Measurements from ENCODE around the gene TNNT2. TPM values are rescaled to one million over a fixed set of nuclear protein-coding genes. Genes with fewer than 3 reads are reported as not detected.

Gene TNNT2
- total and polyA plus RNA-seq, 2 of the 8 experiments (the other 6 are each of a cell fraction or from before 2014, with no cell fraction given) = 3.1 to 21.0 TPM

DNA sequence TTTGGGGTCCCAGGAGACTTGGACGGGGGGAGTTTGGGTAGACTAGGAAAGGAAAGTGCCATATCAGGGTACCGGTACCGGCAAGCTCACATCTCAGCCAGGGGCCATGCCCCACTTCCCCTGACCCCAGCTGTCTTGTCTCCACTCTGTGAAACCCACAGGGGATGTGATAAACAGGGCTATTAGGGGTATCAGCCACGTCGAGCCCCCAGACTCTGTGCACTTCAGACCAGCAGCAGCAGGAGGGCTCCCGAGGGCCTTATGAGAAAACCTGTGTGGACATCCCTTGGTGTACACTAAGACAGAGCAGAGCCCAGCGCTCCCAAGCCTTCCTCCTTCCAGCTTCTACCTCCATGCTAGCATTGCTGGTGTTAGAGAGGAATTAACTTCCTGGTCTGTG, 46.3 kb downstream of the TNNT2 start (continued):
- TF ChIP-seq, protein P1, sequence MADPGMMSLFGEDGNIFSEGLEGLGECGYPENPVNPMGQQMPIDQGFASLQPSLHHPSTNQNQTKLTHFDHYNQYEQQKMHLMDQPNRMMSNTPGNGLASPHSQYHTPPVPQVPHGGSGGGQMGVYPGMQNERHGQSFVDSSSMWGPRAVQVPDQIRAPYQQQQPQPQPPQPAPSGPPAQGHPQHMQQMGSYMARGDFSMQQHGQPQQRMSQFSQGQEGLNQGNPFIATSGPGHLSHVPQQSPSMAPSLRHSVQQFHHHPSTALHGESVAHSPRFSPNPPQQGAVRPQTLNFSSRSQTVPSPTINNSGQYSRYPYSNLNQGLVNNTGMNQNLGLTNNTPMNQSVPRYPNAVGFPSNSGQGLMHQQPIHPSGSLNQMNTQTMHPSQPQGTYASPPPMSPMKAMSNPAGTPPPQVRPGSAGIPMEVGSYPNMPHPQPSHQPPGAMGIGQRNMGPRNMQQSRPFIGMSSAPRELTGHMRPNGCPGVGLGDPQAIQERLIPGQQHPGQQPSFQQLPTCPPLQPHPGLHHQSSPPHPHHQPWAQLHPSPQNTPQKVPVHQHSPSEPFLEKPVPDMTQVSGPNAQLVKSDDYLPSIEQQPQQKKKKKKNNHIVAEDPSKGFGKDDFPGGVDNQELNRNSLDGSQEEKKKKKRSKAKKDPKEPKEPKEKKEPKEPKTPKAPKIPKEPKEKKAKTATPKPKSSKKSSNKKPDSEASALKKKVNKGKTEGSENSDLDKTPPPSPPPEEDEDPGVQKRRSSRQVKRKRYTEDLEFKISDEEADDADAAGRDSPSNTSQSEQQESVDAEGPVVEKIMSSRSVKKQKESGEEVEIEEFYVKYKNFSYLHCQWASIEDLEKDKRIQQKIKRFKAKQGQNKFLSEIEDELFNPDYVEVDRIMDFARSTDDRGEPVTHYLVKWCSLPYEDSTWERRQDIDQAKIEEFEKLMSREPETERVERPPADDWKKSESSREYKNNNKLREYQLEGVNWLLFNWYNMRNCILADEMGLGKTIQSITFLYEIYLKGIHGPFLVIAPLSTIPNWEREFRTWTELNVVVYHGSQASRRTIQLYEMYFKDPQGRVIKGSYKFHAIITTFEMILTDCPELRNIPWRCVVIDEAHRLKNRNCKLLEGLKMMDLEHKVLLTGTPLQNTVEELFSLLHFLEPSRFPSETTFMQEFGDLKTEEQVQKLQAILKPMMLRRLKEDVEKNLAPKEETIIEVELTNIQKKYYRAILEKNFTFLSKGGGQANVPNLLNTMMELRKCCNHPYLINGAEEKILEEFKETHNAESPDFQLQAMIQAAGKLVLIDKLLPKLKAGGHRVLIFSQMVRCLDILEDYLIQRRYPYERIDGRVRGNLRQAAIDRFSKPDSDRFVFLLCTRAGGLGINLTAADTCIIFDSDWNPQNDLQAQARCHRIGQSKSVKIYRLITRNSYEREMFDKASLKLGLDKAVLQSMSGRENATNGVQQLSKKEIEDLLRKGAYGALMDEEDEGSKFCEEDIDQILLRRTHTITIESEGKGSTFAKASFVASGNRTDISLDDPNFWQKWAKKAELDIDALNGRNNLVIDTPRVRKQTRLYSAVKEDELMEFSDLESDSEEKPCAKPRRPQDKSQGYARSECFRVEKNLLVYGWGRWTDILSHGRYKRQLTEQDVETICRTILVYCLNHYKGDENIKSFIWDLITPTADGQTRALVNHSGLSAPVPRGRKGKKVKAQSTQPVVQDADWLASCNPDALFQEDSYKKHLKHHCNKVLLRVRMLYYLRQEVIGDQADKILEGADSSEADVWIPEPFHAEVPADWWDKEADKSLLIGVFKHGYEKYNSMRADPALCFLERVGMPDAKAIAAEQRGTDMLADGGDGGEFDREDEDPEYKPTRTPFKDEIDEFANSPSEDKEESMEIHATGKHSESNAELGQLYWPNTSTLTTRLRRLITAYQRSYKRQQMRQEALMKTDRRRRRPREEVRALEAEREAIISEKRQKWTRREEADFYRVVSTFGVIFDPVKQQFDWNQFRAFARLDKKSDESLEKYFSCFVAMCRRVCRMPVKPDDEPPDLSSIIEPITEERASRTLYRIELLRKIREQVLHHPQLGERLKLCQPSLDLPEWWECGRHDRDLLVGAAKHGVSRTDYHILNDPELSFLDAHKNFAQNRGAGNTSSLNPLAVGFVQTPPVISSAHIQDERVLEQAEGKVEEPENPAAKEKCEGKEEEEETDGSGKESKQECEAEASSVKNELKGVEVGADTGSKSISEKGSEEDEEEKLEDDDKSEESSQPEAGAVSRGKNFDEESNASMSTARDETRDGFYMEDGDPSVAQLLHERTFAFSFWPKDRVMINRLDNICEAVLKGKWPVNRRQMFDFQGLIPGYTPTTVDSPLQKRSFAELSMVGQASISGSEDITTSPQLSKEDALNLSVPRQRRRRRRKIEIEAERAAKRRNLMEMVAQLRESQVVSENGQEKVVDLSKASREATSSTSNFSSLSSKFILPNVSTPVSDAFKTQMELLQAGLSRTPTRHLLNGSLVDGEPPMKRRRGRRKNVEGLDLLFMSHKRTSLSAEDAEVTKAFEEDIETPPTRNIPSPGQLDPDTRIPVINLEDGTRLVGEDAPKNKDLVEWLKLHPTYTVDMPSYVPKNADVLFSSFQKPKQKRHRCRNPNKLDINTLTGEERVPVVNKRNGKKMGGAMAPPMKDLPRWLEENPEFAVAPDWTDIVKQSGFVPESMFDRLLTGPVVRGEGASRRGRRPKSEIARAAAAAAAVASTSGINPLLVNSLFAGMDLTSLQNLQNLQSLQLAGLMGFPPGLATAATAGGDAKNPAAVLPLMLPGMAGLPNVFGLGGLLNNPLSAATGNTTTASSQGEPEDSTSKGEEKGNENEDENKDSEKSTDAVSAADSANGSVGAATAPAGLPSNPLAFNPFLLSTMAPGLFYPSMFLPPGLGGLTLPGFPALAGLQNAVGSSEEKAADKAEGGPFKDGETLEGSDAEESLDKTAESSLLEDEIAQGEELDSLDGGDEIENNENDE (IDR thresholded peaks at IDR 0.05; ENCODE audit: insufficient replicate concordance, low read length) = no peak
- TF ChIP-seq RFX5 (IDR thresholded peaks at IDR 0.05; ENCODE audit: borderline replicate concordance, low read depth, low read length) (no peak), EGR1 (IDR thresholded peaks at IDR 0.05; ENCODE audit: borderline replicate concordance, low read depth, low read length) (no peak), HDAC6 (IDR thresholded peaks at IDR 0.05; ENCODE audit: low read depth, low read length) (no peak), SAP30 (IDR thresholded peaks at IDR 0.05; ENCODE audit: insufficient read depth, insufficient replicate concordance, low read length) (no peak), GTF2F1 (IDR thresholded peaks at IDR 0.05; ENCODE audit: borderline replicate concordance, low read depth, low read length) (no peak), KDM5A (IDR thresholded peaks at IDR 0.05; ENCODE audit: low read length) (no peak)
- TF ChIP-seq, protein P2, sequence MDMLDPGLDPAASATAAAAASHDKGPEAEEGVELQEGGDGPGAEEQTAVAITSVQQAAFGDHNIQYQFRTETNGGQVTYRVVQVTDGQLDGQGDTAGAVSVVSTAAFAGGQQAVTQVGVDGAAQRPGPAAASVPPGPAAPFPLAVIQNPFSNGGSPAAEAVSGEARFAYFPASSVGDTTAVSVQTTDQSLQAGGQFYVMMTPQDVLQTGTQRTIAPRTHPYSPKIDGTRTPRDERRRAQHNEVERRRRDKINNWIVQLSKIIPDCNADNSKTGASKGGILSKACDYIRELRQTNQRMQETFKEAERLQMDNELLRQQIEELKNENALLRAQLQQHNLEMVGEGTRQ (IDR thresholded peaks at IDR 0.05; ENCODE audit: low read length) = no peak
- TF ChIP-seq, protein P3, sequence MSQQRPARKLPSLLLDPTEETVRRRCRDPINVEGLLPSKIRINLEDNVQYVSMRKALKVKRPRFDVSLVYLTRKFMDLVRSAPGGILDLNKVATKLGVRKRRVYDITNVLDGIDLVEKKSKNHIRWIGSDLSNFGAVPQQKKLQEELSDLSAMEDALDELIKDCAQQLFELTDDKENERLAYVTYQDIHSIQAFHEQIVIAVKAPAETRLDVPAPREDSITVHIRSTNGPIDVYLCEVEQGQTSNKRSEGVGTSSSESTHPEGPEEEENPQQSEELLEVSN (IDR thresholded peaks at IDR 0.05) = no peak
- TF ChIP-seq, protein P4, sequence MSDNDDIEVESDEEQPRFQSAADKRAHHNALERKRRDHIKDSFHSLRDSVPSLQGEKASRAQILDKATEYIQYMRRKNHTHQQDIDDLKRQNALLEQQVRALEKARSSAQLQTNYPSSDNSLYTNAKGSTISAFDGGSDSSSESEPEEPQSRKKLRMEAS (IDR thresholded peaks at IDR 0.05) = no peak

All from H1 (cell line).